Chondrocyte (in vitro differentiated cells): ENCODE data around the gene POGLUT2. TPM values are rescaled to one million over a fixed set of nuclear protein-coding genes. Genes with fewer than 3 reads are reported as not detected.
"Not testable (repeated sequence)": the region's sequence is repeated elsewhere in the genome, so short reads cannot be mapped to it uniquely, and the experiment has no call there.

Experiments
- DNase-seq: peaks from one replicate; pipeline ENCODE4 v3.0.0; 2021; ENCODE audit warnings: mixed read lengths, low spot score
- H3K27ac Mint-ChIP-seq: one replicate; pipeline ENCODE4 v1.8.0; 2021; ENCODE audit warnings: mild to moderate bottlenecking, moderate library complexity, mixed read lengths; ENCODE audit not compliant: unreplicated experiment
- H3K27me3 Mint-ChIP-seq: 2 replicates; pipeline ENCODE4 v1.8.0; 2021; ENCODE audit warnings: low read depth, mixed read lengths
- H3K36me3 Mint-ChIP-seq: 2 replicates; pipeline ENCODE4 v1.8.0; 2021; ENCODE audit warnings: low read depth, mixed read lengths
- H3K4me1 Mint-ChIP-seq: 2 replicates; pipeline ENCODE4 v1.8.0; 2021; ENCODE audit warnings: low read depth, mild to moderate bottlenecking, mixed read lengths
- H3K4me3 Mint-ChIP-seq: one replicate; pipeline ENCODE4 v1.8.0; 2021; ENCODE audit warnings: mild to moderate bottlenecking, moderate library complexity, mixed read lengths; ENCODE audit not compliant: unreplicated experiment
- H3K9me3 Mint-ChIP-seq: 2 replicates; pipeline ENCODE4 v1.8.0; 2021; ENCODE audit warnings: low read depth, mixed read lengths
- CTCF ChIP-seq: fragments of 200-600 bp; sonication (generic); IDR thresholded peaks from 2 replicates; pipeline ENCODE4 v1.5.0; 2021; ENCODE audit warnings: antibody characterized with exemption, mild to moderate bottlenecking, moderate library complexity
- total RNA-seq: library from RNA; stranded (reverse); gene quantifications from 3 replicates; pipeline ENCODE4 v1.2.1, GENCODE V29; 2021

POGLUT2 gene
- total RNA-seq, 1 donor from 2014 or later = 37.3 TPM

- no peak for DNase-seq
- Mint-ChIP-seq H3K4me3 (no peak overlapping the region), H3K27ac (no peak overlapping the region), H3K9me3 (no peaks in the 10 kb centered on the region), H3K4me1 (peaks cover 12% of the 10 kb centered on the region), H3K36me3 (peaks cover 14% of the 10 kb centered on the region), H3K27me3 (no peaks in the 10 kb centered on the region)
- TF ChIP-seq CTCF = no peak
Observed at GRCh38 chr13:102793611-102794355, 5.0 kb downstream of the POGLUT2 start.

GRCh38 chr13:102792396-102792795 is 6.4 kb downstream of the POGLUT2 start:
- Mint-ChIP-seq H3K4me3 (no peak overlapping the region), H3K27me3 (no peaks in the 10 kb centered on the region), H3K9me3 (no peaks in the 10 kb centered on the region), H3K36me3 (peaks cover 17% of the 10 kb centered on the region), H3K4me1 (peaks cover 13% of the 10 kb centered on the region), H3K27ac (no peak overlapping the region)
- DNase-seq = no peak
- no peak for TF ChIP-seq CTCF

GRCh38 chr13:102788683-102789082 is 10.1 kb downstream of the POGLUT2 start:
- no peak overlapping the region for H3K4me3 Mint-ChIP-seq
- no peak for TF ChIP-seq CTCF

GRCh38 chr13:102784483-102784882 is 14.3 kb downstream of the POGLUT2 start:
- peaks cover 7% of the 10 kb centered on the region for H3K4me1 Mint-ChIP-seq
- peaks cover 28% of the 10 kb centered on the region for H3K36me3 Mint-ChIP-seq
- no peak overlapping the region for H3K4me3 Mint-ChIP-seq
- H3K27ac Mint-ChIP-seq = no peak overlapping the region
- no peak for TF ChIP-seq CTCF
- no peaks in the 10 kb centered on the region for H3K9me3 Mint-ChIP-seq
- no peaks in the 10 kb centered on the region for H3K27me3 Mint-ChIP-seq
- DNase-seq = no peak

More at GRCh38 chr13:102788683-102789082, 10.1 kb downstream of the POGLUT2 start:
- DNase-seq = no peak
- H3K27ac Mint-ChIP-seq = no peak overlapping the region
- peaks cover 27% of the 10 kb centered on the region for H3K36me3 Mint-ChIP-seq
- no peaks in the 10 kb centered on the region for H3K27me3 Mint-ChIP-seq
- no peaks in the 10 kb centered on the region for H3K9me3 Mint-ChIP-seq
- peaks cover 7% of the 10 kb centered on the region for H3K4me1 Mint-ChIP-seq

- Mint-ChIP-seq H3K9me3 (no peaks in the 10 kb centered on the region), H3K4me1 (no peaks in the 10 kb centered on the region), H3K4me3 (no peak overlapping the region), H3K27ac (no peak overlapping the region), H3K27me3 (no peaks in the 10 kb centered on the region), H3K36me3 (peaks cover 20% of the 10 kb centered on the region)
- DNase-seq = no peak
- no peak for TF ChIP-seq CTCF
Observed at GRCh38 chr13:102781591-102781990, 17.2 kb downstream of the POGLUT2 start.

- H3K9me3 Mint-ChIP-seq, DNase-seq, H3K27ac Mint-ChIP-seq, H3K4me3 Mint-ChIP-seq, H3K4me1 Mint-ChIP-seq, H3K27me3 Mint-ChIP-seq: not testable (repeated sequence)
- H3K36me3 Mint-ChIP-seq = peaks cover 16% of the 10 kb centered on the region
Observed at GRCh38 chr13:102780656-102781055, 18.1 kb downstream of the POGLUT2 start.
